AG09309 (cell line): ENCODE data around the gene OSCAR.

Experiments used
- DNase-seq: peaks from one replicate; pipeline ENCODE4 v3.0.0-alpha.2; 2010; ENCODE audit warnings: low read depth
- H3K4me3 ChIP-seq: 2 replicates; pipeline ENCODE4 v1.5.1; 2011; ENCODE audit warnings: mild to moderate bottlenecking, low read depth, low read length, moderate library complexity; ENCODE audit not compliant: control insufficient read depth
- CTCF ChIP-seq: IDR thresholded peaks from 2 replicates; pipeline ENCODE4 v1.5.1; 2011; ENCODE audit warnings: mild to moderate bottlenecking, low read depth, low read length, inconsistent platforms; ENCODE audit not compliant: insufficient read depth, control insufficient read depth; ENCODE audit errors: missing control alignments

Gene OSCAR

GRCh38 chr19:54124393-54124792, 23.8 kb upstream of the OSCAR start:
- no peak overlapping the region for H3K4me3 ChIP-seq
- no peak for TF ChIP-seq CTCF
- DNase-seq, result no peak

GRCh38 chr19:54123682-54124081, 23.1 kb upstream of the OSCAR start:
- DNase-seq, result no peak
- no peak overlapping the region for H3K4me3 ChIP-seq
- no peak for TF ChIP-seq CTCF

- DNase-seq, result no peak
- no peak for TF ChIP-seq CTCF
- H3K4me3 ChIP-seq, result no peak overlapping the region
Observed at GRCh38 chr19:54121259-54121658, 20.7 kb upstream of the OSCAR start.

- DNase-seq, result peak; percentile 92
- no peak for TF ChIP-seq CTCF
- peak within 1 kb of the TSS; percentile 78 for H3K4me3 ChIP-seq
Observed at GRCh38 chr19:54115109-54116063, 14.8 kb upstream of the OSCAR start, which contains the start of the genes PRPF31 and TFPT. TSS of gene PRPF31 (plus strand) at chr19:54115754. CDS start at chr19:54118279, 2,525 bp downstream. TSS of gene TFPT (minus strand) at chr19:54115657. CDS start at chr19:54115269, 388 bp downstream.

GRCh38 chr19:54114340-54115108, 13.9 kb upstream of the OSCAR start:
- no peak for TF ChIP-seq CTCF
- peak overlapping the region; percentile 78 for H3K4me3 ChIP-seq
- no peak for DNase-seq

- no peak overlapping the region for H3K4me3 ChIP-seq
- DNase-seq, result no peak
- TF ChIP-seq CTCF, result no peak
Observed at GRCh38 chr19:54109651-54110050, 9.0 kb upstream of the OSCAR start.
